Right cardiac atrium (tissue), 5 donors: ENCODE results near the gene ZKSCAN1. TPM values are rescaled to one million over a fixed set of nuclear protein-coding genes. Genes with fewer than 3 reads are reported as not detected.

Experiments
- ATAC-seq, 2 donors: fragments of 200-7000 bp; cut with Tn5 transposase; one replicate each; pipeline versions ENCODE4 v1.8.0 to v1.9.1; 2020; ENCODE audit warnings: moderate library complexity in 2 of 2, mild to moderate bottlenecking in 1 of 2
- DNase-seq, 3 donors: peaks; one replicate each; pipeline ENCODE4 v3.0.0-alpha.2; 2020
- H3K27ac ChIP-seq: one replicate; pipeline ENCODE4 v1.5.1; 2013; ENCODE audit warnings: mild to moderate bottlenecking, low read length, control low read depth, moderate library complexity
- H3K27me3 ChIP-seq: one replicate; pipeline ENCODE4 v1.6.1; 2013; ENCODE audit not compliant: control insufficient read depth, insufficient read depth
- H3K4me1 ChIP-seq: one replicate; pipeline ENCODE4 v1.6.1; 2013; ENCODE audit warnings: low read length; ENCODE audit not compliant: control insufficient read depth, insufficient read depth
- H3K4me3 ChIP-seq: one replicate; pipeline ENCODE4 v1.5.1; 2013; ENCODE audit warnings: low read length, control low read depth
- H3K9me3 ChIP-seq: one replicate; pipeline ENCODE4 v1.6.1; 2013; ENCODE audit warnings: low read length; ENCODE audit not compliant: control insufficient read depth
- WGBS: extraction: QIAGEN DNeasy Blood & Tissue Kit; methylation state at CpG from one replicate; pipeline ENCODE4 v1.1.7; 2013; 5-methylcytosine and 5-hydroxymethylcytosine counted together
- intact Hi-C, 4 donors: fragments of 100-400 bp; cut with DNase I; formaldehyde crosslinking; loops; one replicate each; pipeline versions ENCODE4 v1.11.0 to v1.14.0; 2022 to 2023
- polyA plus RNA-seq: library from polyadenylated mRNA; stranded (reverse); fragments of 200-250 nt; gene quantifications from one replicate; pipeline ENCODE4 v1.2.3, GENCODE V29; 2013
- total RNA-seq, 4 donors: library from RNA; stranded (reverse); fragmentation: NEBNext Ultra II Directional; extraction: Animal tissue kit (Norgen Biotek cat#: 25700); gene quantifications; one replicate each; pipeline ENCODE4 v1.2.1, GENCODE V29; 2021
- donor health status: healthy with polysubstance abuse.
- donor health status: DM: no; HTN: yes; CAD: no.
- donor health status: DM: no; HTN: no; CAD: no.
- donor health status: DM: no; HTN: yes; CAD: no; lungs with severe emphysema.
- donor health status: DM: yes; HTN: yes; CAD: no.

ZKSCAN1 gene
- total and polyA plus RNA-seq, 5 donors = 9.8 to 52.7 (median 48.5) TPM

GRCh38 chr7:100081535-100082102 is 66.2 kb downstream of the ZKSCAN1 start, which contains the start of gene ZNF3:
ZNF3 (minus strand) TSS chr7:100081723; CDS start chr7:100077357, 4,366 bp downstream.
- Histone ChIP-seq H3K9me3 (no peaks in the 10 kb centered on the region), H3K27me3 (no peaks in the 10 kb centered on the region), H3K27ac (peak within 1 kb of the TSS; percentile 60), H3K4me3 (peak within 1 kb of the TSS; percentile 76), H3K4me1 (peaks cover 3% of the 10 kb centered on the region)
- DNase-seq (peak; percentile 98 to 99 (median 99)), ATAC-seq (peak; percentile 95 to 97)
- WGBS = under 1% methylated on average over 55 of the region's 55 CpGs
- intact Hi-C loops = loop anchor here in 2 of 4 donors (10.0 kb wide), 1 partner anchor 87 kb away; no protein-coding TSS in a partner anchor

- DNase-seq = no peak
- Histone ChIP-seq H3K27ac (peak overlapping the region; percentile 59), H3K4me1 (peaks cover 3% of the 10 kb centered on the region), H3K9me3 (no peaks in the 10 kb centered on the region), H3K4me3 (no peak overlapping the region), H3K27me3 (no peaks in the 10 kb centered on the region)
- intact Hi-C loops = loop anchor here in 2 of 4 donors (10.0 kb wide), 1 partner anchor 88 kb away; no protein-coding TSS in a partner anchor
- no peak for ATAC-seq
- 52% methylated on average over 4 of the region's 4 CpGs for WGBS
Measured at GRCh38 chr7:100082978-100083377, 67.6 kb downstream of the ZKSCAN1 start.

- no peak overlapping the region for H3K27ac ChIP-seq
- WGBS = 50% methylated on average over 3 of the region's 3 CpGs
- H3K9me3 ChIP-seq = no peaks in the 10 kb centered on the region
Measured at GRCh38 chr7:100085515-100085914, 70.1 kb downstream of the ZKSCAN1 start.

GRCh38 chr7:100087055-100087750 is 71.8 kb downstream of the ZKSCAN1 start:
- WGBS = 79% methylated on average over 10 of the region's 10 CpGs
- Histone ChIP-seq H3K27me3 (no peaks in the 10 kb centered on the region), H3K9me3 (no peaks in the 10 kb centered on the region), H3K27ac (no peak overlapping the region), H3K4me1 (peaks cover 3% of the 10 kb centered on the region), H3K4me3 (no peak overlapping the region)
- DNase-seq (no peak), ATAC-seq (no peak)
- intact Hi-C loops = loop anchor here in 2 of 4 donors (10.0 kb wide), 1 partner anchor 92 kb away; no protein-coding TSS in a partner anchor

More at GRCh38 chr7:100085515-100085914, 70.1 kb downstream of the ZKSCAN1 start:
- intact Hi-C loops = loop anchor here in 2 of 4 donors (10.0 kb wide), 1 partner anchor 91 kb away; no protein-coding TSS in a partner anchor
- Histone ChIP-seq H3K27me3 (no peaks in the 10 kb centered on the region), H3K4me3 (no peak overlapping the region), H3K4me1 (peaks cover 3% of the 10 kb centered on the region)
- DNase-seq (no peak), ATAC-seq (no peak)

- intact Hi-C loops = loop anchor here in 2 of 4 donors (10.0 kb wide), 1 partner anchor 93 kb away; no protein-coding TSS in a partner anchor
- 79% methylated on average over 11 of the region's 11 CpGs for WGBS
- Histone ChIP-seq H3K4me3 (peak overlapping the region; percentile 79), H3K4me1 (peaks cover 3% of the 10 kb centered on the region), H3K27ac (peak overlapping the region; percentile 71), H3K27me3 (no peaks in the 10 kb centered on the region), H3K9me3 (no peaks in the 10 kb centered on the region)
- ATAC-seq = no peak
- no peak for DNase-seq
Measured at GRCh38 chr7:100088095-100088620, 72.8 kb downstream of the ZKSCAN1 start.

GRCh38 chr7:100088621-100089457 is 73.4 kb downstream of the ZKSCAN1 start, which contains the start of gene COPS6:
COPS6 (plus strand) TSS chr7:100088969; CDS start chr7:100088991, 22 bp downstream.
- intact Hi-C loops = loop anchor here in 2 of 4 donors (10.0 kb wide), 1 partner anchor 94 kb away; no protein-coding TSS in a partner anchor
- WGBS = under 1% methylated on average over 68 of the region's 68 CpGs
- Histone ChIP-seq H3K27me3 (no peaks in the 10 kb centered on the region), H3K27ac (peak within 1 kb of the TSS; percentile 71), H3K4me3 (peak within 1 kb of the TSS; percentile 79), H3K4me1 (peaks cover 3% of the 10 kb centered on the region), H3K9me3 (no peaks in the 10 kb centered on the region)
- DNase-seq (peak; percentile 86 to 96 (median 94)), ATAC-seq (peak; percentile 85 to 86)

- peak overlapping the region; percentile 79 for H3K4me3 ChIP-seq
- no peak for DNase-seq
- H3K27me3 ChIP-seq = no peaks in the 10 kb centered on the region
- ATAC-seq = no peak
- no peak overlapping the region for H3K27ac ChIP-seq
- WGBS = 31% methylated on average over 7 of the region's 7 CpGs
- intact Hi-C loops = loop anchor here in 2 of 4 donors (10.0 kb wide), 1 partner anchor 95 kb away; no protein-coding TSS in a partner anchor
- H3K4me1 ChIP-seq = peaks cover 3% of the 10 kb centered on the region
- H3K9me3 ChIP-seq = no peaks in the 10 kb centered on the region
Measured at GRCh38 chr7:100089458-100090196, 74.2 kb downstream of the ZKSCAN1 start.

GRCh38 chr7:100090527-100091410 is 75.4 kb downstream of the ZKSCAN1 start:
- ATAC-seq (no peak), DNase-seq (no peak)
- Histone ChIP-seq H3K9me3 (no peaks in the 10 kb centered on the region), H3K27ac (no peak overlapping the region), H3K4me3 (no peak overlapping the region), H3K4me1 (peaks cover 3% of the 10 kb centered on the region), H3K27me3 (no peaks in the 10 kb centered on the region)
- intact Hi-C loops = no loop called here
- 87% methylated on average over 14 of the region's 14 CpGs for WGBS
